Astrocyte of the spinal cord (primary cell): ENCODE results near the gene PTPRT.

Experiments used
- DNase-seq: peaks from one replicate; pipeline ENCODE4 v3.0.0; 2011; ENCODE audit warnings: low read depth, low spot score
- H3K4me3 ChIP-seq: 2 replicates; pipeline ENCODE4 v1.5.1; 2011; ENCODE audit warnings: low read depth, mild to moderate bottlenecking, low read length, moderate library complexity
- in situ Hi-C: cut with HindIII; loops from 2 replicates; pipeline ENCODE4 v1.10.0; 2017; ENCODE audit warnings: low sequenced_read_pairs
- TF ChIP-seq, protein P1 (sequence below): IDR thresholded peaks from 2 replicates; pipeline ENCODE4 v1.5.1; 2012; ENCODE audit warnings: low read depth, mild to moderate bottlenecking, low read length, inconsistent platforms

PTPRT gene

GRCh38 chr20:42985628-42986027 lies 204.1 kb downstream of the PTPRT start:
- in situ Hi-C loops = no loop called here
- DNase-seq = no peak
- TF ChIP-seq, protein P1, sequence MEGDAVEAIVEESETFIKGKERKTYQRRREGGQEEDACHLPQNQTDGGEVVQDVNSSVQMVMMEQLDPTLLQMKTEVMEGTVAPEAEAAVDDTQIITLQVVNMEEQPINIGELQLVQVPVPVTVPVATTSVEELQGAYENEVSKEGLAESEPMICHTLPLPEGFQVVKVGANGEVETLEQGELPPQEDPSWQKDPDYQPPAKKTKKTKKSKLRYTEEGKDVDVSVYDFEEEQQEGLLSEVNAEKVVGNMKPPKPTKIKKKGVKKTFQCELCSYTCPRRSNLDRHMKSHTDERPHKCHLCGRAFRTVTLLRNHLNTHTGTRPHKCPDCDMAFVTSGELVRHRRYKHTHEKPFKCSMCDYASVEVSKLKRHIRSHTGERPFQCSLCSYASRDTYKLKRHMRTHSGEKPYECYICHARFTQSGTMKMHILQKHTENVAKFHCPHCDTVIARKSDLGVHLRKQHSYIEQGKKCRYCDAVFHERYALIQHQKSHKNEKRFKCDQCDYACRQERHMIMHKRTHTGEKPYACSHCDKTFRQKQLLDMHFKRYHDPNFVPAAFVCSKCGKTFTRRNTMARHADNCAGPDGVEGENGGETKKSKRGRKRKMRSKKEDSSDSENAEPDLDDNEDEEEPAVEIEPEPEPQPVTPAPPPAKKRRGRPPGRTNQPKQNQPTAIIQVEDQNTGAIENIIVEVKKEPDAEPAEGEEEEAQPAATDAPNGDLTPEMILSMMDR = no peak
- no peak overlapping the region for H3K4me3 ChIP-seq

GRCh38 chr20:42982218-42982617 lies 207.5 kb downstream of the PTPRT start:
- DNase-seq = no peak
- TF ChIP-seq, protein P1 = no peak
- in situ Hi-C loops = no loop called here
- H3K4me3 ChIP-seq = no peak overlapping the region

DNA sequence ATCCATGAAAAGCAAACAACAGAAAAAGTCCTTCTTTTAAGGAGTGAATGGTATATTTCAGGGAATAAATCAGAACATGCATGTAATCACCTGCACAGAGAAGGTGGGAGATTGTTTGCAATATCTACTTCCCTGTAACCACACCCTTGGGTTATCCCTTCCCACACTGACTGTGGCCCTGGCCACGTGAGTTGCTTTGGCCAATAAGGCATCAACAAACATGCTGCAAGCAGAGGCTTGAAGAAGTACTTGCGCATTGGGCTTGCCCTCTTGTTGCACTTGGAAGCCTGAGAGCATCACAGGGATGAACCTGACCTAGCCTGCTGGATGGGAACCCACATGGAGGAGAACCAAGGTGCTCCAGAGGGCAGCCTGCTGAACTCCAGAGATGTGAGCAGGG lies 208.5 kb downstream of the PTPRT start:
- H3K4me3 ChIP-seq = no peak overlapping the region
- TF ChIP-seq, protein P1 = no peak
- no peak for DNase-seq
- in situ Hi-C loops = no loop called here

GRCh38 chr20:42979720-42980119 lies 210.0 kb downstream of the PTPRT start:
- H3K4me3 ChIP-seq = no peak overlapping the region
- TF ChIP-seq, protein P1 = no peak
- in situ Hi-C loops = no loop called here
- no peak for DNase-seq

DNA sequence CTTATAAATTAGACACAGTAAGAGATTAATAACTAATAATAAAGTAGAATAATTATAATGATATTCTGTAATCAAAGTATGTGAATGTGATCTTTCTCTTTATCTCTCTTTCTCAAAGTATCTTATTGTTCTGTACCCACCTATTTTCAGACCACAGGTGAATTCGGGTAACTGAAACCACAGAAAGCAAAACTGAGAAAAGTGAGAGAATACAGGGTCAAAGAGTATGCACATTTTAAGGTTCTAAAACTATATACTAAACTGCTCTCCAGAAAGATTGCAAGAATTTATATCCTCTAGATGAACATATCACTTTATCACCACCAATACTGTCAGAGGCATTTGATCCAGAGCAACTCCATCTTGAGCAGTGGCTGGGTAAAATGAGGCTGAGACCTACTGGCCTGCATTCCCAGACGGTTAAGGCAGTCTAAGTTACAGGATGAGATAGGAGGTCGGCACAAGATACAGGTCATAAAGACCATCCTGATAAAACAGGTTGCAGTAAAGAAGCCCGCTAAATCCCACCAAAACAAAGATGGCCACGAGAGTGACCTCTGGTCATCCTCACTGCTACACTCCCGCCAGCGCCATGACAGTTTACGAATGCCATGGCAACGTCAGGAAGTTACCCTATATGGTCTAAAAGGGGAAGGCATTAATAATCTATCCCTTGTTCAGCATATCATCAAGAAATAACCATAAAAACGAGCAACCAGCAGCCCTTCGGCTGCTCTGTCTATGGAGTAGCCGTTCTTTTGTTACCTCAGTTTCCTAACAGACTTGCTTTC lies 211.3 kb downstream of the PTPRT start:
- no peak overlapping the region for H3K4me3 ChIP-seq
- in situ Hi-C loops = no loop called here
- no peak for DNase-seq
- TF ChIP-seq, protein P1 = no peak

- in situ Hi-C loops = no loop called here
- DNase-seq = no peak
- TF ChIP-seq, protein P1 = no peak
- no peak overlapping the region for H3K4me3 ChIP-seq
Measured at GRCh38 chr20:42975974-42976373, 213.7 kb downstream of the PTPRT start.

DNA sequence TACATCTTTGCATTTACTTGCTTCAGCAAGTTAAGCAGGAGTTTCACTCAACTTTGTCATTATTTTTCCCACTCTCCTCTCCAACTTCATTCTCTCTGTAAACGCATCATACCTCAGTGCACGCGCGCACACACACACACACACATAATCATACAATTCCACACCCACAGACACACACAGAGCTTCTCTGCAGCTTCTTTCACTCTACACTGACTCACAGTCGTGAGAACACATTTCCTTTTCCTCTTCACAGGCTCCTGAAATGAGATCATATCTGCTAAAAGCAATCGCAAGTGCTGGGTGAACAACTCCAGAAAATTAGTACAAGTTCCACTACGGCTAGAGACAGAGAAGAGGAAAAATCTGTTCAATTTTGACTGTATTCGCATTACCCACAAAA lies 215.4 kb downstream of the PTPRT start:
- no peak overlapping the region for H3K4me3 ChIP-seq
- in situ Hi-C loops = no loop called here
- no peak for DNase-seq
- TF ChIP-seq, protein P1 = no peak
